Body of pancreas (tissue), 4 donors: ENCODE data around the gene UBA52. TPM values are rescaled to one million over a fixed set of nuclear protein-coding genes. Genes with fewer than 3 reads are reported as not detected.

Experiments used
- ATAC-seq: fragments of 150-250 bp; one replicate; pipeline ENCODE4 v1.9.1; 2016
- DNase-seq, 4 donors: peaks; one replicate each; pipeline ENCODE4 v3.0.0-alpha.2; 2019
- H3K27ac ChIP-seq, 4 donors: fragments of 200-600 bp; sonication (generic); 1 replicate in 3 of 4; 2 replicates in 1 of 4; pipeline versions ENCODE4 v1.5.1 to v1.6.1; 2016 to 2019; ENCODE audit warnings: mild to moderate bottlenecking in 1 of 4, mixed read lengths in 1 of 4, moderate library complexity in 1 of 4
- H3K27me3 ChIP-seq, 2 donors: fragments of 200-600 bp; sonication (generic); one replicate each; pipeline ENCODE4 v1.6.0; 2016; ENCODE audit warnings: mild to moderate bottlenecking in 1 of 2
- H3K36me3 ChIP-seq, 2 donors: fragments of 200-600 bp; sonication (generic); replicated peaks in 1 of 2; 2 replicates each; pipeline ENCODE4 v1.5.1; 2016; ENCODE audit warnings: low read depth in 2 of 2; ENCODE audit not compliant: insufficient read depth in 1 of 2
- H3K4me1 ChIP-seq: fragments of 200-600 bp; sonication (generic); one replicate; pipeline ENCODE4 v1.6.0; 2016
- H3K4me3 ChIP-seq, 2 donors: fragments of 200-600 bp; sonication (generic); 1 replicate in 1 of 2; 2 replicates in 1 of 2; pipeline ENCODE4 v1.5.1; 2016 to 2019
- H3K9me3 ChIP-seq, 3 donors: fragments of 200-600 bp; sonication (generic); 1 replicate in 2 of 3; 2 replicates in 1 of 3; pipeline ENCODE4 v1.5.1; 2016
- CTCF ChIP-seq, 7 experiments: fragments of 450-650 bp in 4 of 7; fragments of 200-600 bp in 3 of 7; sonication (generic) in 3 of 7; IDR thresholded peaks; one replicate each; pipeline ENCODE4 v1.5.1; 2016 to 2019; ENCODE audit warnings: antibody characterized with exemption in 7 of 7
- POLR2A ChIP-seq, 3 donors: fragments of 450-650 bp; IDR thresholded peaks; one replicate each; pipeline ENCODE4 v1.6.1; 2016; ENCODE audit warnings: antibody characterized with exemption in 3 of 3, mild to moderate bottlenecking in 2 of 3
- WGBS, 2 donors: methylation state at CpG; one replicate each; pipeline ENCODE4 v1.1.5; 2017; 5-methylcytosine and 5-hydroxymethylcytosine counted together
- intact Hi-C: fragments of 100-400 bp; cut with DNase I; formaldehyde crosslinking; loops from one replicate; pipeline ENCODE4 v1.15.1; 2023
- total RNA-seq, 2 donors: library from RNA; depleted of rRNA; stranded (reverse); fragments of >200 nt; gene quantifications; one replicate each; pipeline ENCODE4 v1.1.0, GENCODE V29; 2016

UBA52 gene
- total RNA-seq, 2 donors from 2014 or later: 242 to 358 TPM

GRCh38 chr19:18562086-18562485 is 9.6 kb upstream of the UBA52 start:
- Histone ChIP-seq H3K4me1 (peaks cover 15% of the 10 kb centered on the region), H3K9me3 (no peaks in the 10 kb centered on the region), H3K27ac (peak overlapping the region in 1 of 4 donors; percentile 17), H3K27me3 (no peaks in the 10 kb centered on the region), H3K36me3 (peaks cover 15 to 25% of the 10 kb centered on the region in 2 donors), H3K4me3 (no peak overlapping the region)
- DNase-seq: peak in 1 of 4 donors; percentile 19
- no peak for ATAC-seq
- TF ChIP-seq CTCF (IDR thresholded peaks at IDR 0.05) (no peak), POLR2A (IDR thresholded peaks at IDR 0.05) (no peak)
- intact Hi-C loops: loop anchor here (10.0 kb wide), 1 partner anchor 97 kb away; no protein-coding TSS in a partner anchor
- 73 to 91% methylated on average over 14 of the region's 14 CpGs for WGBS, 2 donors

GRCh38 chr19:18566953-18567352 is 4.7 kb upstream of the UBA52 start:
- WGBS, 2 donors: 80 to 97% methylated on average over 1 to 8 of the region's 8 CpGs
- peaks cover 16 to 39% of the 10 kb centered on the region in 2 donors for H3K36me3 ChIP-seq

GRCh38 chr19:18568367-18568766 is 3.3 kb upstream of the UBA52 start:
- intact Hi-C loops: loop anchor here (10.0 kb wide), 1 partner anchor 104 kb away; no protein-coding TSS in a partner anchor
- Histone ChIP-seq H3K27ac (no peak overlapping the region), H3K4me3 (no peak overlapping the region), H3K4me1 (peaks cover 16% of the 10 kb centered on the region), H3K9me3 (no peaks in the 10 kb centered on the region), H3K27me3 (no peaks in the 10 kb centered on the region), H3K36me3 (peaks cover 16 to 35% of the 10 kb centered on the region in 2 donors)
- 84 to 100% methylated on average over 1 to 12 of the region's 15 CpGs for WGBS, 2 donors
- DNase-seq (no peak), ATAC-seq (no peak)
- TF ChIP-seq CTCF (IDR thresholded peaks at IDR 0.05): no peak

More at GRCh38 chr19:18566953-18567352, 4.7 kb upstream of the UBA52 start:
- ATAC-seq: no peak
- intact Hi-C loops: loop anchor here (10.0 kb wide), 1 partner anchor 102 kb away; no protein-coding TSS in a partner anchor
- H3K27me3 ChIP-seq: no peaks in the 10 kb centered on the region
- H3K4me1 ChIP-seq: peaks cover 4% of the 10 kb centered on the region
- no peak for DNase-seq
- H3K9me3 ChIP-seq: no peaks in the 10 kb centered on the region
- H3K27ac ChIP-seq: no peak overlapping the region
- H3K4me3 ChIP-seq: no peak overlapping the region
- TF ChIP-seq POLR2A (IDR thresholded peaks at IDR 0.05) (no peak), CTCF (IDR thresholded peaks at IDR 0.05) (no peak)

- TF ChIP-seq CTCF (IDR thresholded peaks at IDR 0.05): no peak
- no peak for TF ChIP-seq POLR2A (IDR thresholded peaks at IDR 0.05)
- no peak for DNase-seq
- 92 to 93% methylated on average over 3 to 15 of the region's 18 CpGs for WGBS, 2 donors
Observed at GRCh38 chr19:18574691-18575291, 3.1 kb downstream of the UBA52 start.

GRCh38 chr19:18576383-18576782 is 4.7 kb downstream of the UBA52 start:
- intact Hi-C loops: no loop called here
- no peak for DNase-seq
- peaks cover 11 to 14% of the 10 kb centered on the region in 2 donors for H3K36me3 ChIP-seq

More at GRCh38 chr19:18574691-18575291, 3.1 kb downstream of the UBA52 start:
- Histone ChIP-seq H3K27ac (no peak overlapping the region), H3K36me3 (peaks cover 11 to 14% of the 10 kb centered on the region in 2 donors), H3K4me3 (no peak overlapping the region), H3K27me3 (no peaks in the 10 kb centered on the region), H3K4me1 (peaks cover 20% of the 10 kb centered on the region), H3K9me3 (no peaks in the 10 kb centered on the region)
- no peak for ATAC-seq
- intact Hi-C loops: no loop called here

More at GRCh38 chr19:18576383-18576782, 4.7 kb downstream of the UBA52 start:
- no peaks in the 10 kb centered on the region for H3K27me3 ChIP-seq
- TF ChIP-seq CTCF (IDR thresholded peaks at IDR 0.05): no peak
- TF ChIP-seq POLR2A (IDR thresholded peaks at IDR 0.05): no peak
- WGBS, 2 donors: 90 to 99% methylated on average over 7 to 8 of the region's 8 CpGs
- no peak for ATAC-seq
- no peak overlapping the region for H3K27ac ChIP-seq
- H3K9me3 ChIP-seq: no peaks in the 10 kb centered on the region
- peaks cover 16% of the 10 kb centered on the region for H3K4me1 ChIP-seq
- no peak overlapping the region for H3K4me3 ChIP-seq
